HL-60 (cell line): ENCODE results near the gene TGFB1I1.

Experiments
- GABPA ChIP-seq: IDR thresholded peaks from 2 replicates; pipeline ENCODE4 v1.6.1; 2012; ENCODE audit warnings: low read depth
- POLR2AphosphoS5 ChIP-seq: IDR thresholded peaks from 2 replicates; pipeline ENCODE4 v1.6.1; 2012; ENCODE audit warnings: low read depth
- SPI1 ChIP-seq: IDR thresholded peaks from 2 replicates; pipeline ENCODE4 v1.6.1; 2012; ENCODE audit warnings: low read depth, mild to moderate bottlenecking, borderline replicate concordance
- TF ChIP-seq, protein P1 (sequence below): IDR thresholded peaks from one replicate; pipeline ENCODE4 v1.5.1; 2011; ENCODE audit warnings: low read length, control low read depth, inconsistent platforms; ENCODE audit not compliant: insufficient read depth
- TF ChIP-seq, protein P2 (sequence below): IDR thresholded peaks from 2 replicates; pipeline ENCODE4 v1.6.1; 2012; ENCODE audit warnings: low read depth; ENCODE audit not compliant: insufficient replicate concordance

DNA sequence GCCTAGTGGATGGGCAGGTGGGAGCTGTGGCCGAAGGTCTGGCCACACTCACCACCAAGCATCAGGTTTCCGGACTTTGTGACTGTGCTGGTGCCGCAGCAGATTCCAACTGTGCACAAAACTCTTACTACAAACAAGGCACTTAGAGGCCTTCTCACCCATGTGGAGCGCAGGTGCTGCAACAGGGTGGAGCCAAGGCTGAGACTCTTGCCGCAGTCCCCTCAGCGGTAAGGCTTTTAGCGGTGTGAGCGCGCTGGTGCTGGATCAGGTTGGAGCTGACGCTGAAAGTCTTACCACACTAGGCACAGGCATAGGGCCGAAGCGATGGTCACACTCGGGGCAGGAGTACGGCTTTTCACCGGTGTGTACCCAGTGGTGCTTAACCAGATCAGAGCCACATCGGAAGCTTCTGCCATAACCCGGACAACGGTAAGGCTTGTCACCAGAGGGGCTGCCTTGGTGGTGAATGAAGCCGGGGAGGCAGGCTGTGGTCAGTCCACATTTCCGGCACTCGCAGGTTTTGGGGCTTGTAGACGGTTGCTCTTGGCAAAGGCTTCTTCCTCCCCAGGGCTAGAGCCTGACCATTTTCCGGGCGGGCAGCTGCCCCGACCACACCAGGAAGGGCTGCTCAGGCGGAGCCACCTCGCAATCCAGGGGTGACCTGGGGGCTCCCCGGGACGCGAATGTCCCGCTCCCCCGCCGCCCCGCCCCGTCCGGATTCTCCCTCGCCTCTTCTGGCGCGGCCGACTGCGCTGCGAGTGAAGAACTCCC lies 13.7 kb upstream of the TGFB1I1 start:
- TF ChIP-seq, protein P1, sequence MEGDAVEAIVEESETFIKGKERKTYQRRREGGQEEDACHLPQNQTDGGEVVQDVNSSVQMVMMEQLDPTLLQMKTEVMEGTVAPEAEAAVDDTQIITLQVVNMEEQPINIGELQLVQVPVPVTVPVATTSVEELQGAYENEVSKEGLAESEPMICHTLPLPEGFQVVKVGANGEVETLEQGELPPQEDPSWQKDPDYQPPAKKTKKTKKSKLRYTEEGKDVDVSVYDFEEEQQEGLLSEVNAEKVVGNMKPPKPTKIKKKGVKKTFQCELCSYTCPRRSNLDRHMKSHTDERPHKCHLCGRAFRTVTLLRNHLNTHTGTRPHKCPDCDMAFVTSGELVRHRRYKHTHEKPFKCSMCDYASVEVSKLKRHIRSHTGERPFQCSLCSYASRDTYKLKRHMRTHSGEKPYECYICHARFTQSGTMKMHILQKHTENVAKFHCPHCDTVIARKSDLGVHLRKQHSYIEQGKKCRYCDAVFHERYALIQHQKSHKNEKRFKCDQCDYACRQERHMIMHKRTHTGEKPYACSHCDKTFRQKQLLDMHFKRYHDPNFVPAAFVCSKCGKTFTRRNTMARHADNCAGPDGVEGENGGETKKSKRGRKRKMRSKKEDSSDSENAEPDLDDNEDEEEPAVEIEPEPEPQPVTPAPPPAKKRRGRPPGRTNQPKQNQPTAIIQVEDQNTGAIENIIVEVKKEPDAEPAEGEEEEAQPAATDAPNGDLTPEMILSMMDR: no peak
- TF ChIP-seq POLR2AphosphoS5: peak; percentile 48; the same call in 1 of the 2 replicates
- TF ChIP-seq, protein P2, sequence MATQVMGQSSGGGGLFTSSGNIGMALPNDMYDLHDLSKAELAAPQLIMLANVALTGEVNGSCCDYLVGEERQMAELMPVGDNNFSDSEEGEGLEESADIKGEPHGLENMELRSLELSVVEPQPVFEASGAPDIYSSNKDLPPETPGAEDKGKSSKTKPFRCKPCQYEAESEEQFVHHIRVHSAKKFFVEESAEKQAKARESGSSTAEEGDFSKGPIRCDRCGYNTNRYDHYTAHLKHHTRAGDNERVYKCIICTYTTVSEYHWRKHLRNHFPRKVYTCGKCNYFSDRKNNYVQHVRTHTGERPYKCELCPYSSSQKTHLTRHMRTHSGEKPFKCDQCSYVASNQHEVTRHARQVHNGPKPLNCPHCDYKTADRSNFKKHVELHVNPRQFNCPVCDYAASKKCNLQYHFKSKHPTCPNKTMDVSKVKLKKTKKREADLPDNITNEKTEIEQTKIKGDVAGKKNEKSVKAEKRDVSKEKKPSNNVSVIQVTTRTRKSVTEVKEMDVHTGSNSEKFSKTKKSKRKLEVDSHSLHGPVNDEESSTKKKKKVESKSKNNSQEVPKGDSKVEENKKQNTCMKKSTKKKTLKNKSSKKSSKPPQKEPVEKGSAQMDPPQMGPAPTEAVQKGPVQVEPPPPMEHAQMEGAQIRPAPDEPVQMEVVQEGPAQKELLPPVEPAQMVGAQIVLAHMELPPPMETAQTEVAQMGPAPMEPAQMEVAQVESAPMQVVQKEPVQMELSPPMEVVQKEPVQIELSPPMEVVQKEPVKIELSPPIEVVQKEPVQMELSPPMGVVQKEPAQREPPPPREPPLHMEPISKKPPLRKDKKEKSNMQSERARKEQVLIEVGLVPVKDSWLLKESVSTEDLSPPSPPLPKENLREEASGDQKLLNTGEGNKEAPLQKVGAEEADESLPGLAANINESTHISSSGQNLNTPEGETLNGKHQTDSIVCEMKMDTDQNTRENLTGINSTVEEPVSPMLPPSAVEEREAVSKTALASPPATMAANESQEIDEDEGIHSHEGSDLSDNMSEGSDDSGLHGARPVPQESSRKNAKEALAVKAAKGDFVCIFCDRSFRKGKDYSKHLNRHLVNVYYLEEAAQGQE: no peak
- no peak; the same call in 1 of the 2 replicates for TF ChIP-seq SPI1
- 0 out of 2 replicates have a peak, but pooled peaks have one; percentile 22 for TF ChIP-seq GABPA
